Stomach (tissue), 4 donors: Measurements from ENCODE around the gene RMND1.
"Not testable (repeated sequence)": the region's sequence is repeated elsewhere in the genome, so short reads cannot be mapped to it uniquely, and the experiment has no call there.

Experiments used
- CTCF ChIP-seq, 7 experiments: fragments of 450-650 bp in 4 of 7; fragments of 200-600 bp in 3 of 7; sonication (generic) in 3 of 7; IDR thresholded peaks; one replicate each; pipeline ENCODE4 v1.5.1; 2016 to 2019; ENCODE audit warnings: antibody characterized with exemption in 7 of 7, control low read depth in 2 of 7, mild to moderate bottlenecking in 1 of 7
- POLR2AphosphoS5 ChIP-seq, 3 donors: sonication (generic); formaldehyde crosslinking; IDR thresholded peaks; one replicate each; pipeline ENCODE4 v1.6.1; 2016; ENCODE audit warnings: antibody characterized with exemption in 3 of 3

- TF ChIP-seq POLR2AphosphoS5, CTCF (IDR thresholded peaks at IDR 0.05): not testable (repeated sequence)
Observed at GRCh38 chr6:151382631-151383030, 69.3 kb downstream of the RMND1 start.
